HepG2 (cell line): ENCODE measurements around the gene SRF. TPM values are rescaled to one million over a fixed set of nuclear protein-coding genes. Genes with fewer than 3 reads are reported as not detected.

ENCODE experiments used
- AKAP8 ChIP-seq: sonication (generic); formaldehyde crosslinking; IDR thresholded peaks from 2 replicates; pipeline ENCODE4 v1.5.1; 2020; ENCODE audit warnings: mild to moderate bottlenecking, missing genetic modification reagents
- ATF6 ChIP-seq: sonication (generic); formaldehyde crosslinking; conservative IDR thresholded peaks from 2 replicates; pipeline ENCODE4 v1.4.0; 2020; ENCODE audit warnings: missing genetic modification reagents
- HNF1B ChIP-seq: sonication (generic); formaldehyde crosslinking; IDR thresholded peaks from 2 replicates; pipeline ENCODE4 v1.5.1; 2020; ENCODE audit warnings: mild to moderate bottlenecking, moderate library complexity, missing genetic modification reagents
- MAFG ChIP-seq: sonication (generic); formaldehyde crosslinking; IDR thresholded peaks from 2 replicates; pipeline ENCODE4 v1.5.1; 2020; ENCODE audit warnings: mild to moderate bottlenecking, missing genetic modification reagents
- PAXIP1 ChIP-seq: sonication (generic); formaldehyde crosslinking; conservative IDR thresholded peaks from 2 replicates; pipeline ENCODE4 v1.4.0; 2020; ENCODE audit warnings: mild to moderate bottlenecking, missing genetic modification reagents, moderate library complexity
- YY1 ChIP-seq: IDR thresholded peaks from 2 replicates; pipeline ENCODE4 v1.6.1; 2011; ENCODE audit warnings: low read length, low read depth, moderate library complexity, mild to moderate bottlenecking; ENCODE audit not compliant: insufficient read depth, insufficient replicate concordance
- ZMAT5 ChIP-seq: sonication (generic); formaldehyde crosslinking; IDR thresholded peaks from 2 replicates; pipeline ENCODE4 v1.5.0; 2020; ENCODE audit warnings: mild to moderate bottlenecking, low read depth, missing genetic modification reagents, borderline replicate concordance
- ZNF124 ChIP-seq: sonication (generic); formaldehyde crosslinking; IDR thresholded peaks from 2 replicates; pipeline ENCODE4 v1.4.0; 2020; ENCODE audit warnings: missing genetic modification reagents
- ZNF326 ChIP-seq: sonication (generic); formaldehyde crosslinking; IDR thresholded peaks from 2 replicates; pipeline ENCODE4 v1.4.0; 2020; ENCODE audit warnings: missing genetic modification reagents, borderline replicate concordance
- ZNF33A ChIP-seq: sonication (generic); formaldehyde crosslinking; IDR thresholded peaks from 2 replicates; pipeline ENCODE4 v1.5.1; 2020; ENCODE audit warnings: missing genetic modification reagents, mild to moderate bottlenecking, moderate library complexity, borderline replicate concordance
- ZNF350 ChIP-seq: sonication (generic); formaldehyde crosslinking; IDR thresholded peaks from 2 replicates; pipeline ENCODE4 v1.4.0; 2020; ENCODE audit warnings: mild to moderate bottlenecking, low read depth, missing genetic modification reagents, borderline replicate concordance
- ZNF501 ChIP-seq: sonication (generic); formaldehyde crosslinking; IDR thresholded peaks from 2 replicates; pipeline ENCODE4 v1.5.1; 2020; ENCODE audit warnings: mild to moderate bottlenecking, moderate library complexity, missing genetic modification reagents
- ZNF672 ChIP-seq: sonication (generic); formaldehyde crosslinking; IDR thresholded peaks from 2 replicates; pipeline ENCODE4 v1.8.1; 2022; ENCODE audit warnings: missing genetic modification reagents
- ZNF687 ChIP-seq: sonication (generic); formaldehyde crosslinking; IDR thresholded peaks from 2 replicates; pipeline ENCODE4 v1.5.1; 2020; ENCODE audit warnings: mild to moderate bottlenecking, missing genetic modification reagents, moderate library complexity
- ZNF841 ChIP-seq: sonication (generic); formaldehyde crosslinking; IDR thresholded peaks from 2 replicates; pipeline ENCODE4 v1.8.1; 2023; ENCODE audit warnings: missing genetic modification reagents, borderline replicate concordance
- polyA plus RNA-seq, 8 experiments: library from polyadenylated mRNA; depleted of rRNA in 3 of 8; stranded (reverse) in 7 of 8; unstranded in 1 of 8; fragments of >200 nt; fragmentation: Illumina TruSeq in 4 of 8; extraction: Trizol in 4 of 8; gene quantifications; 2 replicates each; pipeline versions ENCODE4 v1.2.1 to v1.2.3, GENCODE V29; 2011 to 2016; ENCODE audit warnings: low read depth in 4 of 8, missing spikeins in 1 of 8, mixed read lengths in 1 of 8; ENCODE audit not compliant: insufficient read depth in 1 of 8
- total RNA-seq, 5 experiments: library from RNA; depleted of rRNA; stranded (reverse); fragments of >200 nt; fragmentation: Illumina TruSeq; extraction: Trizol; gene quantifications; 2 replicates each; pipeline ENCODE4 v1.2.3, GENCODE V29; 2016; ENCODE audit warnings: low read depth in 1 of 5

The SRF gene
- total and polyA plus RNA-seq, 2 of the 13 experiments (the other 11 are each of a cell fraction or from before 2014, with no cell fraction given): 25.5 to 44.1 TPM

- TF ChIP-seq HNF1B (CRISPR knock-in tag) (peak; percentile 37; the same call in 1 of the 2 replicates), ZNF350 (CRISPR knock-in tag) (peak; percentile 91), MAFG (CRISPR knock-in tag) (no peak), ZNF326 (CRISPR knock-in tag) (peak; percentile 92; the same call in 1 of the 2 replicates), YY1 (peak; percentile 78), ZNF687 (CRISPR knock-in tag) (peak; percentile 98), ZNF672 (CRISPR knock-in tag) (no peak), ZMAT5 (CRISPR knock-in tag) (no peak), ZNF33A (CRISPR knock-in tag) (0 out of 2 replicates have a peak, but pooled peaks have one; percentile 6), ATF6 (no peak), ZNF124 (CRISPR knock-in tag) (peak; percentile 92), ZNF841 (CRISPR knock-in tag) (no peak), PAXIP1 (CRISPR knock-in tag) (0 out of 2 replicates have a peak, but pooled peaks have one; percentile 51), ZNF501 (CRISPR knock-in tag) (no peak), AKAP8 (CRISPR knock-in tag) (peak; percentile 96)
Measured at GRCh38 chr6:43181942-43182860, 11.1 kb downstream of the SRF start, which contains the start of gene CUL9 (continued).
